Measurements from ENCODE around the gene MAPK10. TPM values are rescaled to one million over a fixed set of nuclear protein-coding genes. Genes with fewer than 3 reads are reported as not detected.

MAPK10 gene
- total and polyA plus RNA-seq, 2 of the 8 experiments (the other 6 are each of a cell fraction or from before 2014, with no cell fraction given) = 2.5 to 3.1 TPM

- FAIRE-seq = no peak
These were observed 52.4 kb downstream of the MAPK10 start for GRCh38 chr4:86307432-86307831.

More at GRCh38 chr4:86307432-86307831, 52.4 kb downstream of the MAPK10 start:
- Histone ChIP-seq H2AFZ (ENCODE audit: low read length) (no peak overlapping the region), H3K56ac (replicated peaks; ENCODE audit: insufficient read length, low read depth, low read length) (no peak overlapping the region), H3K23me2 (ENCODE audit: low read depth, low read length) (no peaks in the 10 kb centered on the region), H3K79me2 (ENCODE audit: control insufficient read depth in 1 of 2, insufficient read depth in 2 of 2, low read length in 2 of 2) (no peaks in the 10 kb centered on the region), H3K9ac (replicated peaks in 1 of 4; ENCODE audit: extremely low read depth in 1 of 4, low read depth in 3 of 4, low read length in 3 of 4) (no peak overlapping the region), H3K4me1 (replicated peaks in 1 of 4; ENCODE audit: control insufficient read depth in 3 of 4, insufficient read depth in 4 of 4, low read length in 3 of 4) (peaks cover 0 to 11% (median 0%) of the 10 kb centered on the region in 4 experiments; a peak in 2 of 7 replicates), H2BK15ac (ENCODE audit: low read length) (no peak overlapping the region), H2BK120ac (replicated peaks; ENCODE audit: low read depth, low read length) (no peak overlapping the region), H2BK12ac (ENCODE audit: low read depth, low read length) (no peak overlapping the region), H4K91ac (replicated peaks; ENCODE audit: insufficient read length, low read length) (no peak overlapping the region), H3K4me2 (ENCODE audit: insufficient read depth in 1 of 2, low read depth in 2 of 2, low read length in 2 of 2) (no peak overlapping the region), H3K14ac (ENCODE audit: insufficient read length) (no peak overlapping the region), H3K27ac (ENCODE audit: low read depth, low read length) (no peak overlapping the region), H2AK5ac (ENCODE audit: low read depth, low read length) (no peak overlapping the region), H3K79me1 (ENCODE audit: low read depth, low read length) (no peaks in the 10 kb centered on the region), H3K18ac (ENCODE audit: extremely low read depth, low read length) (no peak overlapping the region), H2BK5ac (ENCODE audit: low read depth, low read length) (no peak overlapping the region), H4K5ac (ENCODE audit: insufficient read length, low read depth, low read length) (no peak overlapping the region), H2BK20ac (ENCODE audit: low read length) (no peak overlapping the region), H3K23ac (ENCODE audit: insufficient read length) (no peak overlapping the region), H3K9me3 (ENCODE audit: insufficient read depth in 2 of 2, low read depth in 1 of 2, low read length in 1 of 2) (peaks cover 0 to 2% of the 10 kb centered on the region in 2 experiments; a peak in 1 of 4 replicates), H3K36me3 (ENCODE audit: control insufficient read depth in 2 of 4, insufficient read depth in 4 of 4, low read length in 3 of 4) (no peaks in the 10 kb centered on the region), H3K4ac (replicated peaks; ENCODE audit: insufficient read length, low read depth, low read length) (no peak overlapping the region), H3K4me3 (ENCODE audit: extremely low read depth in 1 of 4, insufficient read depth in 2 of 4, low read depth in 3 of 4, low read length in 4 of 4) (no peak overlapping the region), H3K27me3 (replicated peaks in 1 of 4; ENCODE audit: control insufficient read depth in 3 of 4, extremely low read depth in 1 of 4, insufficient read depth in 3 of 4, low read length in 3 of 4) (no peaks in the 10 kb centered on the region), H4K20me1 (replicated peaks in 1 of 2; ENCODE audit: control insufficient read depth in 1 of 2, insufficient read depth in 2 of 2, low read length in 2 of 2) (no peaks in the 10 kb centered on the region), H4K8ac (ENCODE audit: extremely low read depth, insufficient read depth, low read length) (no peak overlapping the region)
- no peak for DNase-seq (ENCODE audit: low read depth in 1 of 2, low spot score in 2 of 2)
- ChIA-PET CTCF (ENCODE audit: partially characterized antibody) (interaction anchor here (1.5 kb wide), 1 partner anchor 84 kb away, joined by 4 read pairs; no protein-coding TSS in a partner anchor), POLR2A (ENCODE audit: partially characterized antibody) (no interaction called here)
- no peak for TF ChIP-seq HDAC2 (IDR thresholded peaks at IDR 0.05; ENCODE audit: borderline replicate concordance in 1 of 2, low read depth in 2 of 2, low read length in 2 of 2)
- no peak for TF ChIP-seq MAFK (IDR thresholded peaks at IDR 0.05; ENCODE audit: low read depth, low read length)
- no peak for TF ChIP-seq CTBP2 (IDR thresholded peaks at IDR 0.05; ENCODE audit: borderline replicate concordance, insufficient read depth, insufficient read length, low read length)
- TF ChIP-seq GTF2F1 (IDR thresholded peaks at IDR 0.05; ENCODE audit: borderline replicate concordance, low read depth, low read length) = no peak
- no peak for TF ChIP-seq CBX5 (IDR thresholded peaks at IDR 0.05; ENCODE audit: low read depth, low read length)
- no peak for TF ChIP-seq NRF1 (IDR thresholded peaks at IDR 0.05; ENCODE audit: low read depth, low read length)
- TF ChIP-seq SP4 (IDR thresholded peaks at IDR 0.05; ENCODE audit: low read length) = no peak
- TF ChIP-seq TAF7 (optimal IDR thresholded peaks at IDR 0.05; ENCODE audit: borderline replicate concordance, low read depth, low read length) = no peak
- TF ChIP-seq GABPA (IDR thresholded peaks at IDR 0.05; ENCODE audit: borderline replicate concordance, insufficient read depth, low read length) = no peak
- no peak for TF ChIP-seq CHD2 (IDR thresholded peaks at IDR 0.05; ENCODE audit: low read length)
- TF ChIP-seq TAF1 (IDR thresholded peaks at IDR 0.05; ENCODE audit: low read depth, low read length) = no peak
